ENCODE results near the gene AMZ1. TPM values are rescaled to one million over a fixed set of nuclear protein-coding genes. Genes with fewer than 3 reads are reported as not detected.
A peak's percentile ranks its signal among the peaks of the same experiment; 100 is the strongest.

The AMZ1 gene
- total and polyA plus RNA-seq, 9 donors, result 0.04 to 0.23 (median 0.16) TPM

- peaks cover 39% of the 10 kb centered on the region for H3K4me1 ChIP-seq (ENCODE audit: control insufficient read depth, insufficient read depth, low read length)
- H3K36me3 ChIP-seq (ENCODE audit: control insufficient read depth, insufficient read depth, low read length), result peaks cover 7% of the 10 kb centered on the region
- DNase-seq, result no peak
- no peaks in the 10 kb centered on the region for H3K9me3 ChIP-seq (replicated peaks; ENCODE audit: control insufficient read depth, low read depth, low read length)
- no peak overlapping the region for H3K27ac ChIP-seq (ENCODE audit: low read length)
- no peak overlapping the region for H3K4me3 ChIP-seq (ENCODE audit: low read length)
- H3K27me3 ChIP-seq (ENCODE audit: control insufficient read depth, insufficient read depth, low read length), result no peaks in the 10 kb centered on the region
- WGBS (ENCODE audit: insufficient coverage), result 37% methylated on average over 3 of the region's 4 CpGs
Observed at GRCh38 chr7:2710901-2711551, 23.0 kb downstream of the AMZ1 start.

- DNase-seq, result no peak
- Histone ChIP-seq H3K27me3 (ENCODE audit: control insufficient read depth, insufficient read depth, low read length) (no peaks in the 10 kb centered on the region), H3K36me3 (ENCODE audit: control insufficient read depth, insufficient read depth, low read length) (peaks cover 8% of the 10 kb centered on the region), H3K27ac (ENCODE audit: low read length) (no peak overlapping the region), H3K4me3 (ENCODE audit: low read length) (no peak overlapping the region), H3K4me1 (ENCODE audit: control insufficient read depth, insufficient read depth, low read length) (peaks cover 50% of the 10 kb centered on the region), H3K9me3 (replicated peaks; ENCODE audit: control insufficient read depth, low read depth, low read length) (no peaks in the 10 kb centered on the region)
- 80% methylated on average over 24 of the region's 25 CpGs for WGBS (ENCODE audit: insufficient coverage)
Observed at GRCh38 chr7:2711895-2712675, 24.1 kb downstream of the AMZ1 start.

- WGBS (ENCODE audit: insufficient coverage), result 11% methylated on average over 2 of the region's 13 CpGs
- peak; percentile 72 for DNase-seq
- Histone ChIP-seq H3K27ac (ENCODE audit: low read length) (peak overlapping the region; percentile 57), H3K4me1 (ENCODE audit: control insufficient read depth, insufficient read depth, low read length) (peaks cover 63% of the 10 kb centered on the region), H3K9me3 (replicated peaks; ENCODE audit: control insufficient read depth, low read depth, low read length) (no peaks in the 10 kb centered on the region), H3K27me3 (ENCODE audit: control insufficient read depth, insufficient read depth, low read length) (no peaks in the 10 kb centered on the region), H3K4me3 (ENCODE audit: low read length) (no peak overlapping the region), H3K36me3 (ENCODE audit: control insufficient read depth, insufficient read depth, low read length) (peaks cover 8% of the 10 kb centered on the region)
Observed at GRCh38 chr7:2713370-2713769, 25.4 kb downstream of the AMZ1 start.

GRCh38 chr7:2713978-2714377 lies 26.0 kb downstream of the AMZ1 start:
- H3K4me3 ChIP-seq (ENCODE audit: low read length), result no peak overlapping the region
- no peak overlapping the region for H3K27ac ChIP-seq (ENCODE audit: low read length)
- 100% methylated on average over 1 of the region's 12 CpGs for WGBS (ENCODE audit: insufficient coverage)
- H3K27me3 ChIP-seq (ENCODE audit: control insufficient read depth, insufficient read depth, low read length), result no peaks in the 10 kb centered on the region
- no peaks in the 10 kb centered on the region for H3K9me3 ChIP-seq (replicated peaks; ENCODE audit: control insufficient read depth, low read depth, low read length)
- peaks cover 8% of the 10 kb centered on the region for H3K36me3 ChIP-seq (ENCODE audit: control insufficient read depth, insufficient read depth, low read length)
- no peak for DNase-seq
- peaks cover 63% of the 10 kb centered on the region for H3K4me1 ChIP-seq (ENCODE audit: control insufficient read depth, insufficient read depth, low read length)

GRCh38 chr7:2714636-2715035 lies 26.6 kb downstream of the AMZ1 start:
- H3K36me3 ChIP-seq (ENCODE audit: control insufficient read depth, insufficient read depth, low read length), result peaks cover 8% of the 10 kb centered on the region
- H3K9me3 ChIP-seq (replicated peaks; ENCODE audit: control insufficient read depth, low read depth, low read length), result no peaks in the 10 kb centered on the region
- H3K27me3 ChIP-seq (ENCODE audit: control insufficient read depth, insufficient read depth, low read length), result no peaks in the 10 kb centered on the region
- no peak overlapping the region for H3K4me3 ChIP-seq (ENCODE audit: low read length)
- 86% methylated on average over 8 of the region's 9 CpGs for WGBS (ENCODE audit: insufficient coverage)
- H3K4me1 ChIP-seq (ENCODE audit: control insufficient read depth, insufficient read depth, low read length), result peaks cover 60% of the 10 kb centered on the region
- DNase-seq, result no peak
- no peak overlapping the region for H3K27ac ChIP-seq (ENCODE audit: low read length)

- Histone ChIP-seq H3K9me3 (replicated peaks; ENCODE audit: control insufficient read depth, low read depth, low read length) (no peaks in the 10 kb centered on the region), H3K27ac (ENCODE audit: low read length) (no peak overlapping the region), H3K4me3 (ENCODE audit: low read length) (no peak overlapping the region), H3K27me3 (ENCODE audit: control insufficient read depth, insufficient read depth, low read length) (no peaks in the 10 kb centered on the region), H3K4me1 (ENCODE audit: control insufficient read depth, insufficient read depth, low read length) (peaks cover 55% of the 10 kb centered on the region), H3K36me3 (ENCODE audit: control insufficient read depth, insufficient read depth, low read length) (peaks cover 8% of the 10 kb centered on the region)
- peak; percentile 56 for DNase-seq
- 56% methylated on average over 14 of the region's 22 CpGs for WGBS (ENCODE audit: insufficient coverage)
Observed at GRCh38 chr7:2715341-2716231, 27.6 kb downstream of the AMZ1 start.

- H3K27ac ChIP-seq (ENCODE audit: low read length), result peak overlapping the region; percentile 82
- no peak for DNase-seq
- H3K4me1 ChIP-seq (ENCODE audit: control insufficient read depth, insufficient read depth, low read length), result peaks cover 55% of the 10 kb centered on the region
- WGBS (ENCODE audit: insufficient coverage), result 85% methylated on average over 10 of the region's 11 CpGs
- H3K4me3 ChIP-seq (ENCODE audit: low read length), result no peak overlapping the region
- H3K9me3 ChIP-seq (replicated peaks; ENCODE audit: control insufficient read depth, low read depth, low read length), result no peaks in the 10 kb centered on the region
- peaks cover 9% of the 10 kb centered on the region for H3K36me3 ChIP-seq (ENCODE audit: control insufficient read depth, insufficient read depth, low read length)
- no peaks in the 10 kb centered on the region for H3K27me3 ChIP-seq (ENCODE audit: control insufficient read depth, insufficient read depth, low read length)
Observed at GRCh38 chr7:2716488-2716887, 28.5 kb downstream of the AMZ1 start.

- no peak overlapping the region for H3K4me3 ChIP-seq (ENCODE audit: low read length)
- WGBS (ENCODE audit: insufficient coverage), result 79% methylated on average over 17 of the region's 20 CpGs
- H3K4me1 ChIP-seq (ENCODE audit: control insufficient read depth, insufficient read depth, low read length), result peaks cover 55% of the 10 kb centered on the region
- H3K27me3 ChIP-seq (ENCODE audit: control insufficient read depth, insufficient read depth, low read length), result no peaks in the 10 kb centered on the region
- no peak for DNase-seq
- peaks cover 9% of the 10 kb centered on the region for H3K36me3 ChIP-seq (ENCODE audit: control insufficient read depth, insufficient read depth, low read length)
- no peaks in the 10 kb centered on the region for H3K9me3 ChIP-seq (replicated peaks; ENCODE audit: control insufficient read depth, low read depth, low read length)
- peak overlapping the region; percentile 82 for H3K27ac ChIP-seq (ENCODE audit: low read length)
Observed at GRCh38 chr7:2716906-2717292, 28.9 kb downstream of the AMZ1 start.

GRCh38 chr7:2717293-2718261 lies 29.6 kb downstream of the AMZ1 start:
- H3K9me3 ChIP-seq (replicated peaks; ENCODE audit: control insufficient read depth, low read depth, low read length), result no peaks in the 10 kb centered on the region
- peaks cover 10% of the 10 kb centered on the region for H3K36me3 ChIP-seq (ENCODE audit: control insufficient read depth, insufficient read depth, low read length)
- no peak overlapping the region for H3K4me3 ChIP-seq (ENCODE audit: low read length)
- peak overlapping the region; percentile 82 for H3K27ac ChIP-seq (ENCODE audit: low read length)
- peaks cover 56% of the 10 kb centered on the region for H3K4me1 ChIP-seq (ENCODE audit: control insufficient read depth, insufficient read depth, low read length)
- 21% methylated on average over 41 of the region's 47 CpGs for WGBS (ENCODE audit: insufficient coverage)
- no peaks in the 10 kb centered on the region for H3K27me3 ChIP-seq (ENCODE audit: control insufficient read depth, insufficient read depth, low read length)
- peak; percentile 81 for DNase-seq
